HUES48 (cell line): ENCODE measurements around the gene IGSF10.

Experiments used
- H3K27ac ChIP-seq: one replicate; pipeline ENCODE4 v1.7.0; 2013; ENCODE audit warnings: low read depth, low read length, inconsistent platforms
- H3K27me3 ChIP-seq: 2 replicates; pipeline ENCODE4 v1.6.1; 2013; ENCODE audit warnings: mild to moderate bottlenecking, low read length; ENCODE audit not compliant: control insufficient read depth, insufficient read depth
- H3K36me3 ChIP-seq: 2 replicates; pipeline ENCODE4 v1.6.1; 2013; ENCODE audit warnings: low read length; ENCODE audit not compliant: control insufficient read depth, insufficient read depth
- H3K4me1 ChIP-seq: 2 replicates; pipeline ENCODE4 v1.6.1; 2013; ENCODE audit warnings: mild to moderate bottlenecking, low read length; ENCODE audit not compliant: control insufficient read depth, insufficient read depth
- H3K4me3 ChIP-seq: 2 replicates; pipeline ENCODE4 v1.5.1; 2013; ENCODE audit warnings: mild to moderate bottlenecking, low read depth, low read length
- H3K9ac ChIP-seq: 2 replicates; pipeline ENCODE4 v1.6.1; 2013; ENCODE audit warnings: mild to moderate bottlenecking, low read depth, low read length, moderate library complexity
- H3K9me3 ChIP-seq: 2 replicates; pipeline ENCODE4 v1.6.1; 2013; ENCODE audit warnings: low read length; ENCODE audit not compliant: control insufficient read depth, insufficient read depth

IGSF10 gene

DNA sequence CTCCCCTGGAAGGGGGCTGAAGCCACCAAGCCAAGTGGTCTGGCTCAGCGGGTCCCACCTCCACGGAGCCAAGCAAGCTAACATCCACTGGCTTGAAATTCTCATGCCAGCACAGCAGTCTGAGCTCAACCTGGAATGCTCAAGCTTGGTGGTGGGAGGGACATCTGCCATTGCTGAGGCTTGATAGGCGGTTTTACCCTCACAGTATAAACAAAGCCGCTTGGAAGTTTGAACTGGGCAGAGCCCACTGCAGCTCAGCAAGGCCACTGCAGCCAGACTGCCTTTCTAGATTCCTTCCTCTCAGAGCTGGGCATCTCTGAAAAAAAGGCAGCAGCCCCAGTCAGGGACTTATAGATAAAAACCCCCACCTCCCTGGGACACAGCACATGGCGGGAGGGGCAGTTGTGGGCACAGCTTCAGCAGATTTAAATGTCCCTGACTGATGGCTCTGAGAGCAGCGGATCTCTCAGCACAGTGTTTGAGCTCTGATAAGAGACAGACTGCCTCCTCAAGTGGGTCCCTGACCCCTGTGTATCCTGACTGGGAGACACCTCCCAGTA lies 23.2 kb upstream of the IGSF10 start:
- Histone ChIP-seq H3K9ac (no peak overlapping the region), H3K27ac (no peak overlapping the region)

DNA sequence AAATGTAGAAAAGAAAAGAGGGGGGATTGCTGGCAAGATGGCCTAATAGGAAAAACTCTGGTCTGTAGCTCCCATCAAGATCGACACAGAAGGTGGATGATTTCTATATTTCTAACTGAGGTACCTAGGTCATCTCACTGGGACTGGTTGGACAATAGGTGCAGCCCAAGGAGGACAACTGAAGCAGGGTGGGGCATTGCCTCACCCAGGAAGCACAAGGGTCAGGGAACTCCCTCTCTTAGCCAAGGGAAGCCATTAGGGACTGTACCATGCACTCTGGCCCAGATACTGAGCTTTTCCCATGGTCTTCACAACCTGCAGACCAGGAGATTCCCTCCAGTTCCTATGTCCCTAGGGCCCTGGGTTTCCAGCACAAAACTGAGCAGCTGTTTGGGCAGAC lies 22.6 kb upstream of the IGSF10 start:
- Histone ChIP-seq H3K9me3 (no peaks in the 10 kb centered on the region), H3K4me3 (no peak overlapping the region), H3K27ac (no peak overlapping the region), H3K27me3 (no peaks in the 10 kb centered on the region), H3K4me1 (peaks cover 2% of the 10 kb centered on the region; the same call in 1 of the 2 replicates), H3K36me3 (no peaks in the 10 kb centered on the region), H3K9ac (no peak overlapping the region)

More for the DNA sequence above, 23.2 kb upstream of the IGSF10 start:
- Histone ChIP-seq H3K27me3 (no peaks in the 10 kb centered on the region), H3K4me1 (no peaks in the 10 kb centered on the region; the same call in 1 of the 2 replicates), H3K4me3 (no peak overlapping the region), H3K36me3 (no peaks in the 10 kb centered on the region), H3K9me3 (no peaks in the 10 kb centered on the region)

DNA sequence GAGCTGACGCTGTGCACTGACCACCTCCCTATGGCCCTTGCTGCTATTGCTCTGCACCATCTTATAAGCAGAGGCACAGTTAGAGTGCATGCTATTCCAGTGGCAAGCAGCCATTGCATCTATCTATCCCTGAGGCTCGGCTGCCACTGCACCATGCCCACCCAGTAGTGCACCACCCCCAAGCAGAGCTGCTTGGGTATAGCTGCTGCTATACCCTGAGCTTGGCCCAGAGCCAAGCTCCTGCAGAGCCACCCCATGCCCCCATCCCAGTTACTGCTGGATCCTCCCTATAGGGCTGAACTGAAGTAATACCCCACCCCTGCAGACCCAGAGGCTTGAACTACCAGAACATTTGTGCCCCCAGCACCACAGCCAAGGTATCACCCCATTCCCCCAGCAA lies 19.6 kb upstream of the IGSF10 start:
- Histone ChIP-seq H3K27me3 (no peaks in the 10 kb centered on the region), H3K9me3 (no peaks in the 10 kb centered on the region), H3K27ac (no peak overlapping the region), H3K36me3 (no peaks in the 10 kb centered on the region), H3K4me1 (peaks cover 12% of the 10 kb centered on the region), H3K4me3 (no peak overlapping the region), H3K9ac (no peak overlapping the region)

DNA sequence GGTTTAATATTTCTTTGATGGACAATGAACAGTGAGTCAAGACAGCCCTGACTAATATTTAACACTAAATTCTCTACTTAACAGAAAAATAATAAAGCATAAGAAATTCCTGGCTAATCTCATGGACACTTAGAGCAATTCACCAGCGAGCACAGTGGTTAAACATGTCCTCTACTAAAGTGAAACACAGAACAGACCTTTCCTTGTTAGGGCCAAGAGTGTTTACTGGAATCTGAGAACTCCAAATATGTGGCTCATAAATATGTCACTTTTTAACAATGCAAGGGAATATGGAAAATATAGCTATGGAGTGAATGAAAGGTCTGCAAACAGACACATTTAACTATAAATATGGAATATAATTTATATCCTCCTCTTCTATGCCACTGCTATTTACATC lies 18.6 kb upstream of the IGSF10 start:
- Histone ChIP-seq H3K4me3 (no peak overlapping the region), H3K9ac (no peak overlapping the region), H3K36me3 (no peaks in the 10 kb centered on the region), H3K9me3 (no peaks in the 10 kb centered on the region), H3K27me3 (no peaks in the 10 kb centered on the region), H3K4me1 (peaks cover 12% of the 10 kb centered on the region), H3K27ac (no peak overlapping the region)

DNA sequence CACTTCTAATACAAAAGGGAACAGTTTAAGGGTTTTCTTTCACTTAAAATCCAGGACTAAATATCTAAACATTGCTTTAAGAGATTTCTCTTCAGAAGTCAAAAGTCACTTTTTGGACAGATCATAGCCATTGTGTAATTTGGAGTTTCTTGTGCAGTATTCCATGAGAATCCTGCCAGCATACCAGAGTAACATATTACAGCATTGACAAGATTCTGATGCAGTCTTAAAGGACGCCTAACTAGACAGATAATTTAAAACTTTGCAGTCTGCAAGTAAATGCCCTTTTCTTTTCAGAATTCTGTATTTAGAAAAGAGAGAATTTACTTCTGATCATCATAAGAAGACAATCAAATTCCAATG lies 17.5 kb upstream of the IGSF10 start:
- Histone ChIP-seq H3K9ac (no peak overlapping the region), H3K9me3 (no peaks in the 10 kb centered on the region), H3K27me3 (no peaks in the 10 kb centered on the region), H3K36me3 (no peaks in the 10 kb centered on the region), H3K4me1 (peaks cover 12% of the 10 kb centered on the region), H3K27ac (no peak overlapping the region), H3K4me3 (no peak overlapping the region)

DNA sequence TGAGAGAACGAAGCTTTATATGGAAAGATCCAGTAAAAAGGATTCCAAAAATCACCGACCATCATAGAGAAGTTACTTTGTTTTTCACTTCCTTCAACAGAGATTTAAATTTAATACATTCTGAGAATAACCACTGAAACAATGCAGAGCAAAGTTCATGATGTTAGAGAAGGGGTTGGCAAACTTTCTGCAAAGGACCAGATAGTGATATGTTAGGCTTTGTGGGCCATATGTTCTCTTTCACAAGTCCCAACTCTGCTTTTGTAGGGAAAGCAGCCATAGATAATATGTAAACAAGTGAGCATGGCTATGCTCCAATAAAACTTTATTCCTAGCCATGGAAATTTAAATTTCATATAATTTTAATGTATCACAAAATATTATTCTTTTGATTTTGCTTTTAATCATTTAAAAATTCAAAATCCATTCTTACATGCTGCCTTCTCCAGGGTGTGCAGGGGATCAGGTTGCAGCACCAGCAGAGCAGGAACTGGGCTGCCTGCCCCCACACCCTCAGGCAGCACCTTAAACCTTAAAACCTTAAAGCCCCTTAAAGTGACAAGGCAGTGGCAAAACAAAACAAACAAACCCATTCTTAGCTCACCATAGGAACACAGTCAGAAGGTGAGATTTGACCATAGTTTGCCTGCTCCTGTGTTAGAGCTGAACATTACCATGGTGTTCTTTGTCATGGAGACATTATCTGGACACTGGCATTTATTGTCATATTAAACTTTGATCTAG lies 16.9 kb upstream of the IGSF10 start:
- Histone ChIP-seq H3K9me3 (no peaks in the 10 kb centered on the region), H3K4me3 (no peak overlapping the region), H3K36me3 (no peaks in the 10 kb centered on the region), H3K4me1 (peaks cover 12% of the 10 kb centered on the region), H3K27ac (no peak overlapping the region), H3K9ac (no peak overlapping the region), H3K27me3 (no peaks in the 10 kb centered on the region)

DNA sequence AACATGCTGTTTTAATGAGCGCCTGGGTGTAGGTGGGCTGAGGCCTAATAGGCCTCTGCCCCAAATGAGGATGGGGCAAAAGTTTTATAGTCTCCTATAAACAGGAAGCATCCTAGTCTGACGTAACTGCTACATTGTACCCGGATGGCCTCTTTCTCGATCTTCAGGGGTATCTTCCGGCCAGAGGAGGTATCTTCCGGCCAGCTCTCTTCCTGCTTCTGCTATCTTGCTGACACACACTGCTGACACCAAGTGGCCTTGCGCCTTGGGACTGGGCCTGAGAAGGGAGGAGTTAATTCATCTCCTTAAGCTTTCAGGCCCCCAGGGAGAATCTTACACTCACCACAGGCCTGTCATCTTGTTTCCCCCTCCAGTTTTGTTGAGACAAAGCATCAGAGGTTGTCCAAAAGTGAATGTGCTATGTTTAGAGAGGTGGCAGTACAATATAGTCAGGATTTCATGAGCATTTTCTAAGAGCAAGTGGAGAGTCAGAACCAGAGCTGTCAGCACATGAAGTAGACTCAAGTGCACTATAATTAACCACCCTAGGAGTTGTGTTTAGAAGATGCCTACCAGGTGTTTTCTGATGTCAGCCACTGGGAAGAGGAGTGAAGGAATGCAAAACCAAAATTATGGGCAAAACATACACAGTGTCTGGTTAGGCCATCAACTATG lies 15.6 kb upstream of the IGSF10 start:
- no peak overlapping the region for H3K27ac ChIP-seq
- H3K9ac ChIP-seq: no peak overlapping the region
- H3K4me1 ChIP-seq: peaks cover 12% of the 10 kb centered on the region
- no peaks in the 10 kb centered on the region for H3K27me3 ChIP-seq
- no peaks in the 10 kb centered on the region for H3K9me3 ChIP-seq
- no peaks in the 10 kb centered on the region for H3K36me3 ChIP-seq
- H3K4me3 ChIP-seq: no peak overlapping the region

DNA sequence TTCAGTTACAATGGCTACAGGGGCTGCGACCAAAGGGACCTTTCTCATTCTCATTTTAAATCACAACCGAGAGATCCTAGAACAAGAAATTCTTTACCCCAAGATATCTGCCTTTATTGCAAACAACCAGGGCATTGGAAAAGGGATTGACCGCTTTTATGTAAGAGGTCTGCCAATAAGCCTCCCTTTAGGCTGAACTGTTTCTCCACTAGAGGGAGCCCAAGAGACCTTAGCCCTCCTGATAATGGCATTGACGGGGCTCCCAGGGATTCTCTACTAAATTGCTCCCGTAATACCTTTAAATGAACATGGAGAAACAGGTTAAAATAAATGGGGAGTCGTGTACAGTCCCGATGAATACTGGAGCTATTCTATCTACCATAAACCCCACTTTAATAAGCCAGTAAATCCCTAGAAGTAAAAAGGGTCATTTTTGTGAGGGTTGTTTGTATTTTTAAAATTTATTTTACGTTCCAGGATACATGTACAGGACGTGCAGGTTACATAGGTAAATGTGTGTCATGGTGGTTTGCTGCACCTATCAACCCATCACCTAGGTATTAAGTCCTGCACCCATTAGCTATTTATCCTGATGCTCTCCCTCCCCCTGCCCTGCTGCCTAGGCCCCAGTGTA lies 7.5 kb upstream of the IGSF10 start:
- Histone ChIP-seq H3K4me1 (no peaks in the 10 kb centered on the region), H3K36me3 (no peaks in the 10 kb centered on the region), H3K27me3 (no peaks in the 10 kb centered on the region), H3K9ac (no peak overlapping the region), H3K4me3 (no peak overlapping the region), H3K27ac (no peak overlapping the region), H3K9me3 (no peaks in the 10 kb centered on the region)

DNA sequence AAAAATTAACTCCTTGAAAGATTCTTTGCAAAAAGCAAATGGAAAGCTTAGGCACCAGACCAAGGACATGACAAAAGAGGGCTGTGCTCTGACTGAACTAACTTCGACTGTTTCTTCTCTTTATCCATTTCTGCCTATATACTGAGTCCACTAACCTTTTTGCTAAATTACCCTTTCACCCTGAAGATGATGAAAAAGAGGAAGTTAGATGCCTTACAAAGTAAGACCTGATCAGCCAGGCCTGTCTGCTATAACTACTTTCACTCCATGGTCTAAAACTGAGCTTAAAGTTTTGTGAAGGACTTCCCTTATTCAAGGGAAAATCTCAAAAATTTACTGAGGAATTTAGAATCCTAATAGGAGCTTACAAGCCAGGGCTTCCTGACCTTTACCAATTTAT lies 6.2 kb upstream of the IGSF10 start:
- Histone ChIP-seq H3K4me1 (no peaks in the 10 kb centered on the region), H3K9me3 (no peaks in the 10 kb centered on the region), H3K36me3 (no peaks in the 10 kb centered on the region), H3K9ac (no peak overlapping the region), H3K27me3 (no peaks in the 10 kb centered on the region), H3K4me3 (no peak overlapping the region), H3K27ac (no peak overlapping the region)

DNA sequence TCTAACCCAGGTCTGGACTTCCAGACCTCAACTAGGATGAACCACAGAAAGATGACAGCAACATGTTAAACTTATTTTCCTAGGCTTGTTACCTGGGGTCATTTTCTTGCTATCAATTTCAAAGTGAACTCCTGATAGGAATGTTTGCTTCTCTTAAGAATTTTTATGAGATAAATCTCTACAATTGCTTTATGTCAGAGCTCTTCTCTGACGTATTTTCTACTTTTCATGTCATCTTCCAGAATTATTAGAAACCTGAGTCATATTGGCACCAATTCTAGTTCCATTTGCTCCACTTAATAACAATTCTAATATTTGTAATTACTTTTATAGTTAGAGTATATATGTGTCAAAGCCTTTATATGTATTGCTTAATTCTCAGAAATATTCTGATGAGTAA lies 2.1 kb upstream of the IGSF10 start:
- H3K4me3 ChIP-seq: no peak overlapping the region
- peaks cover 9% of the 10 kb centered on the region for H3K4me1 ChIP-seq
- H3K9me3 ChIP-seq: no peaks in the 10 kb centered on the region
- no peak overlapping the region for H3K9ac ChIP-seq
- no peaks in the 10 kb centered on the region for H3K36me3 ChIP-seq
- H3K27me3 ChIP-seq: peaks cover 13% of the 10 kb centered on the region; the same call in 1 of the 2 replicates
- H3K27ac ChIP-seq: no peak overlapping the region

DNA sequence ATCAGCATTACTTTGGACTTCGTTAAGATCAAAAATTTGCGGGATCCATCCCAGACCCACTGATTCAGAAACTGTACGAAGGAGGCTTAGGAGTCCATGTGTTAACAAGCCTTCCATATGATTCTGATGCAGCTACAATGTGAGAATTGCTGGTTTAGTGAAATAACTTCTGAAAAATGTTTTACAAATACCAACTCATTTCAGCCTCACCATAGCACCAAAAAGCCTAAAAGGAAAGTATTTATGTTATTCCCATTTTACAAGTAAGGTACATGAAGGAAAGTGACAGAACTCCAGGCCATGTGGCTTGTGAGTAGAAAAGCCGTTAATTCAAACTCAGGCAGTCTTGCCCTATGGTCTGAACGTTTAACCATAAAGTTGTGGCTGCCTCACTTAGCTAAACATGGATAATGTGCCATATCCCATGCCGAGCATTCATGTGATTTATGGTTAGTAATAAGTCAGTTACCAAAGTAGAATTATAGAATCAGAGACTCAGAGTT lies 1.5 kb upstream of the IGSF10 start:
- H3K9me3 ChIP-seq: no peaks in the 10 kb centered on the region
- no peak overlapping the region for H3K27ac ChIP-seq
- H3K36me3 ChIP-seq: no peaks in the 10 kb centered on the region
- H3K9ac ChIP-seq: no peak overlapping the region
- peaks cover 13% of the 10 kb centered on the region; the same call in 1 of the 2 replicates for H3K27me3 ChIP-seq
- peaks cover 9% of the 10 kb centered on the region for H3K4me1 ChIP-seq
- H3K4me3 ChIP-seq: no peak overlapping the region
